Astrocyte (in vitro differentiated cells and primary cell): ENCODE data around the gene TIAM2.
A peak's percentile ranks its signal among the peaks of the same experiment; 100 is the strongest.

Experiments used
- CTCF ChIP-seq: IDR thresholded peaks from 2 replicates; pipeline ENCODE4 v1.5.1; 2011; ENCODE audit warnings: low read depth, mild to moderate bottlenecking, inconsistent platforms, low read length, moderate library complexity; ENCODE audit not compliant: insufficient read depth
- EZH2 ChIP-seq: IDR thresholded peaks from 2 replicates; pipeline ENCODE4 v1.6.1; 2012; ENCODE audit warnings: mild to moderate bottlenecking, low read length, inconsistent platforms; ENCODE audit not compliant: insufficient read depth

GRCh38 chr6:155248008-155249001, 253.2 kb downstream of the TIAM2 start:
- TF ChIP-seq CTCF, result peak; percentile 90
- TF ChIP-seq EZH2, result no peak
